Dermis blood vessel endothelial cell (primary cell): ENCODE data around the gene CHID1. TPM values are rescaled to one million over a fixed set of nuclear protein-coding genes. Genes with fewer than 3 reads are reported as not detected.

Source experiments
- DNase-seq: peaks from one replicate; pipeline ENCODE4 v3.0.0; 2010
- total RNA-seq: library from RNA; depleted of rRNA; stranded (reverse); fragments of >200 nt; gene quantifications from 2 replicates; pipeline ENCODE4 v1.2.3, GENCODE V29; 2014

Gene CHID1
- total RNA-seq, 1 donor from 2014 or later, result 38.1 TPM

GRCh38 chr11:848380-848931, 62.2 kb downstream of the CHID1 start:
- DNase-seq, result peak; percentile 69

DNA sequence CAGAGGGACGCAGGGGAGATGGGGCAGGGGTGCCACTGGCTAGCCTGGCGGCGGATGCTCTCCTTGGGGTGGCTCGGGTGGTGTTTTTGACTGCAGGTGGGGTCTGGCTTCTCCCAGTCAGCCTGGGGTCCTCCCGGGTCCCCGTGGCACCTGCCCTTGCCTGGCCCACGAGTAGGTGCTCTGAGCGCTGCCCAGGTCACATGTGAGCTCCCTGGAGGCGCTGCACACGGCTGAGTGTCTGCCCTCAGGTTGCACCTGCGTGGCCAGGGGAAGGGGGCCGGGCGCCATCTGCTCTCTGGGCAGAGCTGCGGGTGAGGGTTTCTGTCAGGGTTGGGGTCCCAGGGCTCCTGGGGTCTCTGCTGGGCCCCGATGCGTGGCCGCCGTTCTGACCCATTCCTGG, 62.7 kb downstream of the CHID1 start:
- DNase-seq, result no peak

GRCh38 chr11:846496-847098, 64.0 kb downstream of the CHID1 start:
- no peak for DNase-seq

- DNase-seq, result peak; percentile 40
Observed at GRCh38 chr11:845872-846495, 64.6 kb downstream of the CHID1 start.

- DNase-seq, result peak; percentile 95
Observed at GRCh38 chr11:844693-845644, 65.6 kb downstream of the CHID1 start.

- peak; percentile 96 for DNase-seq
Observed at GRCh38 chr11:843818-844692, 66.6 kb downstream of the CHID1 start.

DNA sequence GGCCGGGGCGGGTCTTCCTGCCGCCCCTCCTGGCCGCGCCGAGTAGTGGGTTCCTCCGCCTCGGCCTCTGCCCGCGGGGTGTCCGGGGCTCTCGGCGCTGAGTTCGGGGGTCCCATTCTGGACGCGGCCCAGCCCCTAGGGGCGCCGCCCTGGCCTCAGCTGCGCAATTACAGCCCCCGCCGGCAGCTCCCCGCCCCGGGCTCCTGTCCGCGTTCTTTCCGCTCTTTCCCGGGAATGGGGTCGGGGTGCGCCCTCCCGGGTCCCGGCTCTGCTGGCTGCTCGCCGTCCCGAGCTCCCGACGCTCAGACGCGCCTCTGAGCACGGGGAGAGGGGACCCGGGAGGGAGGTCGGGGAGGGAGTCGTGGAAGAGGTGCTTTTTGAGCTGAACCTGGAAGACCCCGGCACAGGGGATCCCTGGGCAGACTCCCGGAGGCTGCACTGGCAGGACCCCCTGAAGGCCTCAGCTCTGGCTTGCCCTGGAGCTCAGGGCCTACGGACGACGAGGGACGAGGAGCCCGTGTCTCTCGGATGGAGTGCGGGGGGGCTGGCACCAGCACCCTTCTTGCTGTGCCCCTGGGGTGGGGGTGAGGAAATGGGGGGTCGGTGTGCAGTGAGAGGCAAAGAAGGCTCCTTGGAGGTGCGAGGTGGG, 67.4 kb downstream of the CHID1 start:
- no peak for DNase-seq

- peak; percentile 96 for DNase-seq
Observed at GRCh38 chr11:842370-843002, 68.1 kb downstream of the CHID1 start, which contains the start of the genes POLR2L and TSPAN4. TSS of gene POLR2L (minus strand) at chr11:842529. CDS start at chr11:842508, 21 bp downstream. TSS of gene TSPAN4 (plus strand) at chr11:842852. CDS start at chr11:850305, 7,453 bp downstream.

DNA sequence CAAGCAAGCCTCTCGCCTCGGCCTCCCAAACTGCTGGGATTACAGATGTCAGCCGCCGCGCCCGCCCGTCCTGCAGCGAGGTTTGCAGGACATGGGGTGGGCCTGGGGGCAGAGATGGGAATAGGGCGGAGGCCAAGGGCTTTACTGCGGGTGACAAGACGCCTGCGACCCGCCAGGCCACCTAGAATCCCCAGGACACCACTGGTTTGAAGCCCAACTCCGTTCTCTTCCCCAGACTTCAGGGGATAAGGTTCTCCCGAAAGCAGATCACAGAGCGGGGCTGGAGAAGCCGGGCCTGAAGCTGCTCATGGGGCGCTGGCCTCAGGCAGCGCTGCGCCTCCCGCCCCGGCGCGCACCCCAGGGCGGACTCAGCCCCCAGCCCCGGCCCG, 68.6 kb downstream of the CHID1 start:
- DNase-seq, result peak; percentile 50

GRCh38 chr11:839875-840617, 70.6 kb downstream of the CHID1 start:
- peak; percentile 47 for DNase-seq

DNA sequence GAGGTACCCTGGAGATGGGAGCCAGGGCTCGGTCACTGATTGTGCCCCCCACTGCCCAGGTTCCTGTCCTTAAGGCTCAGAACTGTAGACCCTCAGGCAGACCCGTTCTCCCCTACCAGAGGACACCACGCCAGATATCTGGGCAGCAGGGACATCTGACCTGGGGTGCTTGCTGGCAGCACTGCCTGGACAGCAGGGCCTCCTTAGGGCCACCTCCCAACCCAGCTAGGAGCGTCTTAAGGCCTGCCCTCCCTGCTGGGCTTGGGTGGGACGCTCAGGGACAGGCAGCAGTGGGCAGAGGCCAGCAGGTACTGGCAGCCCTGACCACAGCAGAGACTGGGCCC, 71.4 kb downstream of the CHID1 start:
- DNase-seq, result no peak

GRCh38 chr11:838441-839279, 72.0 kb downstream of the CHID1 start:
- peak; percentile 65 for DNase-seq

DNA sequence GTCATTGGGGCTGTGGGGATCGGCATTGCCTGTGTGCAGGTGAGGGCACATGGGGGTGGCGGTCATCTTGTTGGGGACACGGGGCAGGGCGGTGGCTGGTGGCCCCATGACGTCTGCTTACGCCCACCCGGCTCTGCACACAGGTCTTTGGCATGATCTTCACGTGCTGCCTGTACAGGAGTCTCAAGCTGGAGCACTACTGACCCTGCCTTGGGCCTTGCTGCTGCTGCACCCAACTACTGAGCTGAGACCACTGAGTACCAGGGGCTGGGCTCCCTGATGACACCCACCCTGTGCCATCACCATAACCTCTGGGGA, 72.7 kb downstream of the CHID1 start:
- DNase-seq, result no peak

DNA sequence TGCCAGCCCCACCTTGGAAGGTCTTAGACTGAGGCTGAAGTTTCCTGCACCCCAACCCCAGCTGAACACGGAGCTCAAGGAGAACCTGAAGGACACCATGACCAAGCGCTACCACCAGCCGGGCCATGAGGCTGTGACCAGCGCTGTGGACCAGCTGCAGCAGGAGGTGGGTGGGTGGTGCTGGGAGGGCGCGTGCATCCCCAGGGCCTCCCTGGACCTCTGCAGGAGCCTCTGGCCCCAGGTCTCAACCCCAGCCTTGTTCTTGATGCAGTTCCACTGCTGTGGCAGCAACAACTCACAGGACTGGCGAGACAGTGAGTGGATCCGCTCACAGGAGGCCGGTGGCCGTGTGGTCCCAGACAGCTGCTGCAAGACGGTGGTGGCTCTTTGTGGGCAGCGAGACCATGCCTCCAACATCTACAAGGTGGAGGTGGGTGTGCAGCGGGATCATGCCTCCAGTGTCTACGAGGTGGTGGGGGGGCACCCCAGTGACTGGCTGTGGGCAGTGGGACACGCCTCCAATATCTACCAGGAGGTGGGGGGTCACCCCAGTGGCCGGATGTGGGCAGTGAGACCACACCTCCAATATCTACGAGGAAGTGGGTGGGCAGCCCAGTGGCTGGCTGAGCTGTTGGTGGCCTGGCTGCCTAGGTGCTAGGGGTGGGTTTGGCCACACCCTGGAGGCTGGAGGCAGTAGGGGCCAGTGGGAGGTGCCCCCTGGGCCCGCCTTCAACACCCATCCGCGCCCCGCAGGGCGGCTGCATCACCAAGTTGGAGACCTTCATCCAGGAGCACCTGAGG, 73.2 kb downstream of the CHID1 start:
- no peak for DNase-seq

DNA sequence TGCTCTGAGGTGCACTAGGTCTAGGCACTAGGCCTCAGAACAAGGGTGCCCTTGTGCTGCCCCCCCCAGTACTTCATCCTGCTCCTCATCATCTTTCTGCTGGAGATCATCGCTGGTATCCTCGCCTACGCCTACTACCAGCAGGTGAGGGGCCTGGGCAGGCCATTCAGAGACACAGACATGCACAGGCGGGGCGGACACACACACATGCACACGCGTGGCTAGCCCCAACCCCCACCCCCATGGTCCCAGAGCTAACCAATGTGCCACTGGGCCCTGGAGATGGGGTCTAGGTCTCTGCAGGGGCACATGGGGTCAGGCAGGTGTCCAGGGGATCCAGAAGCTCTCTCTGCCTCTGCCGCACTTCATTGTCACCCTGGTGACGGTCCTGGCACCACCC, 73.9 kb downstream of the CHID1 start:
- DNase-seq, result no peak

GRCh38 chr11:836274-836673, 74.3 kb downstream of the CHID1 start:
- no peak for DNase-seq

DNA sequence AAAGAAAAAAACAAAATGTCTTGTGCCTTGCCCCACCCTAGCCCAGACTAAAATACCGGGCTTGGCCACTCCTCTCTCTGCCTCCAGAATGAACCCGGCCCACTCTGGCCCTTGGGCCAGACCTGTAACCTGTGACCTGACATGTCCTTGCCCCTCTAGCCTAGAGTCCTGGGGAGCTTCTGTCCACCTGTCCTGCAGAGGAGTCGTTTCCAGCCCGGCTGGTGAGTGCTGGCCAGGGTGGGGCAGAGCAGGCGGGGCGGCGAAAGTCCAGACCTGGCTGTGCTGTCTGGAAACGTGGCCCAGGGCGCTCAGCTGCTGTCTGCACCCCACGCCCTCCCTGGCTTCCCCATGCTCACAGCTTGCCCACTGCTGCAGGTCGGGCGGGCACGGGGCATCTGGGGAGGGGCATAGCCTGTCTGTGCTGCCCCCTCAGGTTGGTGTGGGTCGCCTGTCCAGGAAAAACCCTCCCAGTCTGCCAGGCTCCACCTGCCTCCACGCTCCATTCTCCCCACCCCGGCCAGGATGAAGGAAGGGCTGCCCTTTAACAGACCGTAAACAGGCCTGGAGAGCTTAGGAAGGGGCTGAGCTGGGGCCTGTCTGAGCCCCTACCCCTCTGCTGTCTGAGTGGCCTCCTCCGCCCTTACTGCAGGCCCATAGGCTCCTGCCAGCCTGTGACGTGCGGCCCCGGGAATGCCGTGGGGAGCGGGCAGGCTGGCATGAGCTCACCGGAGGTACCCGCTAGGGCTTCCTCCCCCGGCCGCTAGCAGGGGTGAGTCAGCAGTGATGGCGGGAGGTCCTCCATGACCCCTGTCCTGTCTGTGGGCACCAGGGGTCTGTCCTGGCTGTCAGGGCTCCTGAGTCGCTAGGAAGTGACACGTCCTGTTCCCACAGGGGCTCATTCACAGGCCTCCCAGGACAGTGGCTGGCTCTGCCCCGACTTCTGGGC, 76.0 kb downstream of the CHID1 start:
- DNase-seq, result peak; percentile 88
